Measurements from ENCODE around the gene SATB2. TPM values are rescaled to one million over a fixed set of nuclear protein-coding genes. Genes with fewer than 3 reads are reported as not detected.

SATB2 gene
- total RNA-seq: 53.2 and 54.5 TPM in 2 replicates

GRCh38 chr2:199457147-199458008 lies at the start of gene SATB2:
TSS of gene SATB2 (minus strand) at chr2:199457939. CDS start at chr2:199456037, 1,902 bp downstream.
- peak; percentile 96 for DNase-seq (ENCODE audit: insufficient read length, low spot score, missing footprints)
- Histone ChIP-seq H3K27me3 (ENCODE audit: insufficient read depth, low read length) (no peaks in the 10 kb centered on the region), H2AFZ (ENCODE audit: low read length) (peak within 1 kb of the TSS; percentile 74), H3K9me3 (ENCODE audit: low read depth, low read length) (no peaks in the 10 kb centered on the region), H3K79me2 (ENCODE audit: insufficient read depth, low read length) (peaks cover 97% of the 10 kb centered on the region), H4K20me1 (ENCODE audit: insufficient read depth, low read length) (peaks cover 16% of the 10 kb centered on the region), H3K27ac (ENCODE audit: low read depth, low read length) (peak within 1 kb of the TSS; percentile 88), H3K36me3 (ENCODE audit: insufficient read depth, low read length) (no peaks in the 10 kb centered on the region), H3K4me2 (ENCODE audit: insufficient read depth, low read length) (peak within 1 kb of the TSS; percentile 97), H3K4me3 (ENCODE audit: insufficient read depth, low read length) (peak within 1 kb of the TSS; percentile 87), H3K4me1 (ENCODE audit: insufficient read depth, low read length) (peaks cover 24% of the 10 kb centered on the region)
- no peak for TF ChIP-seq CTCF (IDR thresholded peaks at IDR 0.05; ENCODE audit: extremely low read depth, low read depth, low read length)

GRCh38 chr2:199505755-199506403 lies 48.1 kb upstream of the SATB2 start:
- Histone ChIP-seq H2AFZ (ENCODE audit: low read length) (no peak overlapping the region), H3K9me3 (ENCODE audit: low read depth, low read length) (no peaks in the 10 kb centered on the region), H3K27me3 (ENCODE audit: insufficient read depth, low read length) (no peaks in the 10 kb centered on the region), H3K4me1 (ENCODE audit: insufficient read depth, low read length) (no peaks in the 10 kb centered on the region), H3K4me2 (ENCODE audit: insufficient read depth, low read length) (no peak overlapping the region), H3K4me3 (ENCODE audit: insufficient read depth, low read length) (no peak overlapping the region), H3K36me3 (ENCODE audit: insufficient read depth, low read length) (no peaks in the 10 kb centered on the region), H3K27ac (ENCODE audit: low read depth, low read length) (no peak overlapping the region), H4K20me1 (ENCODE audit: insufficient read depth, low read length) (no peaks in the 10 kb centered on the region), H3K79me2 (ENCODE audit: insufficient read depth, low read length) (no peaks in the 10 kb centered on the region)
- DNase-seq (ENCODE audit: insufficient read length, low spot score, missing footprints): no peak
- TF ChIP-seq CTCF (IDR thresholded peaks at IDR 0.05; ENCODE audit: extremely low read depth, low read depth, low read length): no peak

- no peak overlapping the region for H3K4me2 ChIP-seq (ENCODE audit: insufficient read depth, low read length)
- H3K27me3 ChIP-seq (ENCODE audit: insufficient read depth, low read length): no peaks in the 10 kb centered on the region
- DNase-seq (ENCODE audit: insufficient read length, low spot score, missing footprints): no peak
- no peaks in the 10 kb centered on the region for H4K20me1 ChIP-seq (ENCODE audit: insufficient read depth, low read length)
- no peaks in the 10 kb centered on the region for H3K9me3 ChIP-seq (ENCODE audit: low read depth, low read length)
- H3K4me1 ChIP-seq (ENCODE audit: insufficient read depth, low read length): no peaks in the 10 kb centered on the region
- H3K79me2 ChIP-seq (ENCODE audit: insufficient read depth, low read length): no peaks in the 10 kb centered on the region
- no peak overlapping the region for H3K4me3 ChIP-seq (ENCODE audit: insufficient read depth, low read length)
- no peak for TF ChIP-seq CTCF (IDR thresholded peaks at IDR 0.05; ENCODE audit: extremely low read depth, low read depth, low read length)
- no peak overlapping the region for H2AFZ ChIP-seq (ENCODE audit: low read length)
- H3K36me3 ChIP-seq (ENCODE audit: insufficient read depth, low read length): no peaks in the 10 kb centered on the region
- no peak overlapping the region for H3K27ac ChIP-seq (ENCODE audit: low read depth, low read length)
Measured at GRCh38 chr2:199503148-199503547, 45.4 kb upstream of the SATB2 start.

- Histone ChIP-seq H3K36me3 (ENCODE audit: insufficient read depth, low read length) (no peaks in the 10 kb centered on the region), H3K9me3 (ENCODE audit: low read depth, low read length) (no peaks in the 10 kb centered on the region), H4K20me1 (ENCODE audit: insufficient read depth, low read length) (no peaks in the 10 kb centered on the region), H3K4me3 (ENCODE audit: insufficient read depth, low read length) (no peak overlapping the region), H3K27me3 (ENCODE audit: insufficient read depth, low read length) (no peaks in the 10 kb centered on the region), H3K27ac (ENCODE audit: low read depth, low read length) (no peak overlapping the region), H2AFZ (ENCODE audit: low read length) (no peak overlapping the region), H3K79me2 (ENCODE audit: insufficient read depth, low read length) (no peaks in the 10 kb centered on the region), H3K4me2 (ENCODE audit: insufficient read depth, low read length) (no peak overlapping the region), H3K4me1 (ENCODE audit: insufficient read depth, low read length) (no peaks in the 10 kb centered on the region)
- no peak for TF ChIP-seq CTCF (IDR thresholded peaks at IDR 0.05; ENCODE audit: extremely low read depth, low read depth, low read length)
- no peak for DNase-seq (ENCODE audit: insufficient read length, low spot score, missing footprints)
Measured at GRCh38 chr2:199499005-199499404, 41.3 kb upstream of the SATB2 start.

Data from osteoblast (primary cell).